RWPE2 (cell line): ENCODE measurements around the gene ADAMTS3.
"Not testable (repeated sequence)": the region's sequence is repeated elsewhere in the genome, so short reads cannot be mapped to it uniquely, and the experiment has no call there.

ENCODE experiments used
- ATAC-seq: fragments of 200-7000 bp; cut with Tn5 transposase; 3 replicates; pipeline ENCODE4 v1.9.1; 2021; ENCODE audit warnings: low read depth
- DNase-seq: peaks from one replicate; pipeline ENCODE4 v3.0.0-alpha.2; 2020; ENCODE audit warnings: low spot score
- H3K27ac ChIP-seq: fragments of 450-650 bp; 2 replicates; pipeline ENCODE4 v1.5.1; 2017; ENCODE audit warnings: mild to moderate bottlenecking; ENCODE audit not compliant: poor library complexity, severe bottlenecking
- H3K27me3 ChIP-seq: fragments of 250-450 bp; sonication (Bioruptor Pico); 2 replicates; pipeline ENCODE4 v1.5.1; 2021; ENCODE audit warnings: mild to moderate bottlenecking, moderate library complexity; ENCODE audit not compliant: insufficient read depth, poor library complexity, severe bottlenecking
- H3K36me3 ChIP-seq: fragments of 250-450 bp; sonication (Bioruptor Pico); 2 replicates; pipeline ENCODE4 v1.5.1; 2020; ENCODE audit warnings: low read depth, mild to moderate bottlenecking, moderate library complexity
- H3K4me1 ChIP-seq: fragments of 250-450 bp; sonication (Bioruptor Pico); 2 replicates; pipeline ENCODE4 v1.5.1; 2021; ENCODE audit warnings: mild to moderate bottlenecking, moderate library complexity; ENCODE audit not compliant: insufficient read depth, poor library complexity, severe bottlenecking
- H3K4me3 ChIP-seq: fragments of 250-450 bp; sonication (Bioruptor Pico); 2 replicates; pipeline ENCODE4 v1.5.1; 2021; ENCODE audit warnings: mild to moderate bottlenecking, moderate library complexity; ENCODE audit not compliant: severe bottlenecking
- H3K9me3 ChIP-seq: fragments of 250-450 bp; sonication (Bioruptor Pico); 2 replicates; pipeline ENCODE4 v1.5.1; 2021; ENCODE audit warnings: mild to moderate bottlenecking, moderate library complexity; ENCODE audit not compliant: severe bottlenecking
- CTCF ChIP-seq: fragments of 450-650 bp; IDR thresholded peaks from one replicate; pipeline ENCODE4 v1.5.1; 2017; ENCODE audit warnings: mild to moderate bottlenecking, moderate library complexity; ENCODE audit not compliant: poor library complexity, severe bottlenecking

The ADAMTS3 gene

DNA sequence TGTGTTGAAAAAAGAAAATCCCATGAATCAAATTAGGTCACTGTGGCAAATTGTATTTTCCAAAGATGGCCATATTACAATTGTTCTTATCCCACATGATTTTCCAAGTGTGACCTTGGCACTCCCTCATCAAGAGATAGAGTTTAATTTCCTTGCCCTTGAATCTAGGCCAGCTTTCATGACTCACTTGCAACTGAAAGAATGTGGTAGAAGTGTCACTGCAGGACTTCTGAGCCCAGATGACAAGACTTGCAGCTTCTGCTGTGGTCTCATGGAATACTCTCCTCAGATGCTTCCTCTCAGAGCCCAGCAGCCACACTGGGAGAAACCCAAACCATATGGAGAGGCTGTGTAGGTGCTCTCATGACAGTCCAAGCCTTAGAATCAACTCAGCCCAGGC is 139.0 kb downstream of the ADAMTS3 start:
- H3K27ac ChIP-seq: no peak overlapping the region
- no peak for TF ChIP-seq CTCF
- no peaks in the 10 kb centered on the region for H3K9me3 ChIP-seq
- H3K4me3 ChIP-seq: no peak overlapping the region
- H3K27me3 ChIP-seq: peaks cover 3% of the 10 kb centered on the region
- ATAC-seq: no peak
- H3K36me3 ChIP-seq: no peaks in the 10 kb centered on the region
- no peaks in the 10 kb centered on the region for H3K4me1 ChIP-seq
- DNase-seq: no peak

- Histone ChIP-seq H3K27me3 (peaks cover 3% of the 10 kb centered on the region), H3K36me3 (no peaks in the 10 kb centered on the region), H3K27ac (no peak overlapping the region), H3K4me1 (no peaks in the 10 kb centered on the region), H3K4me3 (no peak overlapping the region), H3K9me3 (no peaks in the 10 kb centered on the region)
- DNase-seq (no peak), ATAC-seq (no peak)
- no peak for TF ChIP-seq CTCF
Observed at GRCh38 chr4:72429397-72429889, 139.6 kb downstream of the ADAMTS3 start.

- no peak for TF ChIP-seq CTCF
- Histone ChIP-seq H3K27ac (no peak overlapping the region), H3K36me3 (no peaks in the 10 kb centered on the region), H3K27me3 (peaks cover 3% of the 10 kb centered on the region), H3K4me3 (no peak overlapping the region), H3K4me1 (no peaks in the 10 kb centered on the region), H3K9me3 (no peaks in the 10 kb centered on the region)
- ATAC-seq (no peak), DNase-seq (no peak)
Observed at GRCh38 chr4:72427057-72427456, 142.0 kb downstream of the ADAMTS3 start.

DNA sequence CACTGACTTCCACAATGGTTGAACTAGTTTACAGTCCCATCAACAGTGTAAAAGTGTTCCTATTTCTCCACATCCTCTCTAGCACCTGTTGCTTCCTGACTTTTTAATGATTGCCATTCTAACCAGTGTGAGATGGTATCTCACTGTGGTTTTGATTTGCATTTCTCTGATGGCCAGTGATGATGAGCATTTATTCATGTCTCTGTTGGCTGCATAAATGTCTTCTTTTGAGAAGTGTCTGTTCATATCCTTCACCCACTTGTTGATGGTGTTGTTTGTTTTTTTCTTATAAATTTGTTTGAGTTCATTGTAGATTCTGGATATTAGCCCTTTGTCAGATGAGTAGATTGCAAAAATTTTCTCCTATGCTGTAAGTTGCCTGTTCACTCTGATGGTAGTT is 143.1 kb downstream of the ADAMTS3 start:
- not testable (repeated sequence) for DNase-seq, H3K4me1 ChIP-seq, H3K27ac ChIP-seq, H3K9me3 ChIP-seq, ATAC-seq, H3K36me3 ChIP-seq, H3K4me3 ChIP-seq, H3K27me3 ChIP-seq

GRCh38 chr4:72424006-72424405 is 145.0 kb downstream of the ADAMTS3 start:
- Histone ChIP-seq H3K27me3 (peaks cover 3% of the 10 kb centered on the region), H3K27ac (no peak overlapping the region), H3K9me3 (no peaks in the 10 kb centered on the region), H3K4me1 (no peaks in the 10 kb centered on the region), H3K36me3 (no peaks in the 10 kb centered on the region), H3K4me3 (no peak overlapping the region)
- DNase-seq: no peak
- ATAC-seq: no peak
- TF ChIP-seq CTCF: no peak
